ENCODE measurements around the gene SPATA2.

The SPATA2 gene

GRCh38 chr20:49890471-49891361, 24.6 kb downstream of the SPATA2 start:
- TF ChIP-seq CTCF (conservative IDR thresholded peaks at IDR 0.05; ENCODE audit: low read length), result no peak
- DNase-seq (ENCODE audit: low read depth), result no peak
- H3K4me3 ChIP-seq (ENCODE audit: low read length), result no peak overlapping the region

DNA sequence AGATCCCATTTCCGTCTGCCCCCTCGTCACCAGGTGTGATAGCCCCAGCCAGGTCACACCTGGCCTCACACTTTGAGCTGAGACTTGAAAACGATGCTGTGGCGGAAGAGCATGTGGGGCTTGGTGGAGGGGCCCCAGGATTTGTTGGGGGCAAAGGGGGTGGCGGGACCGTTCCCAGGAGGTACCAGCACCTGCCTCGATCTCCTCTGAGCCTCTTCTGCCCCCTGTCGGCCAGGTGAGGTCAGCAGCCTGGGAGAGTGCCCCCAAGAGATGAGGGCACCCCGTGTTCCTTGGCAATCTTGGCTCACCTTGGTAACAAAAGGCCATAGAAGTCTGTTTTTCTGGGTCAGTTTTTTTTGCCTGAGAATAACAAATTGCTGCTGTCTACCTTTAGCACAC, 25.4 kb downstream of the SPATA2 start:
- DNase-seq (ENCODE audit: low read depth), result no peak
- TF ChIP-seq CTCF (conservative IDR thresholded peaks at IDR 0.05; ENCODE audit: low read length), result no peak
- H3K4me3 ChIP-seq (ENCODE audit: low read length), result no peak overlapping the region

- TF ChIP-seq CTCF (conservative IDR thresholded peaks at IDR 0.05; ENCODE audit: low read length), result no peak
- no peak overlapping the region for H3K4me3 ChIP-seq (ENCODE audit: low read length)
- no peak for DNase-seq (ENCODE audit: low read depth)
These were observed 26.1 kb downstream of the SPATA2 start for GRCh38 chr20:49889001-49889934.

DNA sequence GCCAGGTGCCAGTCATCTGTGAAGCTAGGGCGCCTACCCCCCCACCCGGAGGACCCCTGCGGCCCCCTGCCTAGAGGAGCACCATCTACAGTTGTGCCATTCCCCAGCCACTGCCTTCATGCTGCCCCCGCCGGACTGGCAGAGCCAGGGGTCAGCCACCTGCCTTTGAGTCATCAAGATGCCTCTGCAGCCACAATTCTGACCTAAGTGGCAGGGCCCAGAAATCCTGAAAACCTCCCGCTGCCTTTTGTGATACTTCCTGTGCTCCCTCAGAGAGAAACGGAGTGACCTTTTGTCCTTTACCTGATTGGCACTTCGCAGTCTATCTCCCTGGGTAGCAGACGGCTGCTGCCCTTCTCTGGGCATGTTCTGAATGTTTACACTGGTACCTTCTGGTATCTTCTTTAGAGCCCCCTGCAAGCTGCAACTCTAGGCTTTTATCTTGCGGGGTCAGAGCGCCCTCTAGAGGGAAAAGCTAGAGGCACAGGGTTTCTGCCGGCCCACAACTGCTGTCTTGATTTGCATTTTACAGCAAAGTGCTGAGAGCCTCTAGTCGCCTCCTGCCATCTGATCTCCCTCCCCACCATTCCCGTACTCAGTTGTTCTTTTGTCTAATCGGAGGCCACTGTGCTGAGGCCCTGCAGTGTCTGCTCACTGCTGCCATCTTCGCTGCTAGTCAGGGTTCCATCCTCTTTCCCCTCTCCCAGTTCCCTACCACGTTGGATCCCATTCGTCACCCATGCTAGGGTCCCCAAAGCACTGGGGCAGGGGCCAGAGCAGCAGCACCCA, 26.9 kb downstream of the SPATA2 start:
- DNase-seq (ENCODE audit: low read depth), result peak; percentile 47
- H3K4me3 ChIP-seq (ENCODE audit: low read length), result no peak overlapping the region
- TF ChIP-seq CTCF (conservative IDR thresholded peaks at IDR 0.05; ENCODE audit: low read length), result peak; percentile 85

DNA sequence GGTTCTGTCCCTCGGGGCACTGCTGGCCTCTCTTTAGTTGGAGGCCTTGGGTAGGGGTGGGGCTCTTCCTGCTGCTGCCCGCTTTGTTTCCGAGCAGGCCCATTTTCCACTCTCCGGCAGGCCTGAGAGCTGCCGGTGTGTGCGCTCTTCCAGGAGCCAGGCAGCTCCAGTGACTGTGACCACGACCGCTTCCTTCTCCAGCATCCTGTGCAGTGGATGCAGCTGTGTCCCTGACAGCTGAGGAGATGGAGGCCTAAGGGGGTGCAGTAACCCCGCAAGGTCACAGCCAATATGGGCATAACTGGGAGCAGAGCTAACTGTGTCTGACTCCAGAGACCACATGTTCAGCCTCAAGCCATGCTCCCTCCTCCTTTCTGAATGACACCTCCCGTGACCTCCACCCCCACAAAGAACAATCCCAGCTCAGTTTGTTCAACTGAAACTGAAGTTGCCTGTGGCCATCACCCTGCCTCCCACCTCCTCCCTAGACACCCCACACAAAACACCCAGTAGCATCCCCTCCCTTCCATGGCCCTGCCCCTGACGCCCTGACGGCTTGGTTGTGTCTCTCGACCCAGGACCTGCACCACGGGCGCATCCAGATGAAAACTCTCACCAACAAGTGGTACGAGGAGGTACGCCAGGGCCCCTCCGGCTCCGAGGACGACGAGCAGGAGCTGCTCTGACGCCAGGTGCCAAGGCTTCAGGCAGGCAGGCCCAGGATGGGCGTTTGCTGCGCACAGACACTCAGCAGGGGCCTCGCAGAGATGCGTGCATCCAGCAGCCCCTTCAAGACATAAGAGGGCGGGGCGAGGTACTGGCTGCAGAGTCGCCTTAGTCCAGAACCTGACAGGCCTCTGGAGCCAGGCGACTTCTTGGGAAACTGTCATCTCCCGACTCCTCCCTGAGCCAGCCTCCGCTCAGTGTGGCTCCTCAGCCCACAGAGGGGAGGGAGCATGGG, 27.8 kb downstream of the SPATA2 start:
- H3K4me3 ChIP-seq (ENCODE audit: low read length), result no peak overlapping the region
- peak; percentile 20 for DNase-seq (ENCODE audit: low read depth)
- TF ChIP-seq CTCF (conservative IDR thresholded peaks at IDR 0.05; ENCODE audit: low read length), result no peak
